OCI-LY7 (cell line): ENCODE data around the gene FBN3. TPM values are rescaled to one million over a fixed set of nuclear protein-coding genes. Genes with fewer than 3 reads are reported as not detected.

Experiments
- BruUV-seq: library from RNA; stranded (reverse); fragments of 400-500 nt; replicated peaks from 2 replicates; lab custom pipeline; 2021; lab: Mats Ljungman, UMichigan
- CTCF ChIA-PET: fragments of 300-600 bp; sonication (Branson Sonifier 250); formaldehyde crosslinking; loops from one replicate; lab custom pipeline; 2022; ENCODE audit warnings: antibody characterized with exemption; ENCODE audit not compliant: unreplicated experiment; lab: Charles Lee
- POLR2A ChIA-PET: fragments of 300-600 bp; sonication (Branson Sonifier 250); formaldehyde crosslinking; loops from one replicate; lab custom pipeline; 2022; ENCODE audit warnings: antibody characterized with exemption; lab: Charles Lee
- DNase-seq: peaks from one replicate; pipeline ENCODE4 v3.0.0-alpha.2; 2015; ENCODE audit warnings: low spot score
- H2AFZ ChIP-seq: fragments of 200-600 bp; sonication (generic), shearing (Covaris generic); 2 replicates; pipeline ENCODE4 v1.6.1; 2014; ENCODE audit warnings: mild to moderate bottlenecking, antibody characterized with exemption, low read length, moderate library complexity
- H3K27ac ChIP-seq: fragments of 200-600 bp; sonication (generic); 2 replicates; pipeline ENCODE4 v1.5.1; 2014; ENCODE audit warnings: mixed run types, low read depth, mild to moderate bottlenecking, moderate library complexity, low read length, inconsistent platforms; ENCODE audit not compliant: poor library complexity, severe bottlenecking
- H3K36me3 ChIP-seq: fragments of 200-600 bp; sonication (generic); 2 replicates; pipeline ENCODE4 v1.6.1; 2014; ENCODE audit warnings: mild to moderate bottlenecking, antibody characterized with exemption, low read length, moderate library complexity, mixed read lengths; ENCODE audit not compliant: insufficient read depth
- H3K4me1 ChIP-seq: fragments of 200-600 bp; sonication (generic); 2 replicates; pipeline ENCODE4 v1.5.1; 2014; ENCODE audit warnings: mild to moderate bottlenecking, low read length; ENCODE audit not compliant: insufficient read depth, poor library complexity, severe bottlenecking
- H3K4me2 ChIP-seq: fragments of 200-600 bp; sonication (generic); 2 replicates; pipeline ENCODE4 v1.6.1; 2014; ENCODE audit warnings: mild to moderate bottlenecking, low read length
- H3K4me3 ChIP-seq: fragments of 200-600 bp; sonication (generic); 2 replicates; pipeline ENCODE4 v1.5.1; 2014; ENCODE audit warnings: mild to moderate bottlenecking, low read depth, low read length; ENCODE audit not compliant: poor library complexity, severe bottlenecking
- H3K79me2 ChIP-seq: fragments of 200-600 bp; sonication (generic); 2 replicates; pipeline ENCODE4 v1.6.1; 2016; ENCODE audit warnings: low read depth, mild to moderate bottlenecking, low read length, moderate library complexity, mixed read lengths; ENCODE audit not compliant: insufficient read depth
- H3K9me2 ChIP-seq: fragments of 200-600 bp; sonication (generic); 2 replicates; pipeline ENCODE4 v1.6.1; 2016; ENCODE audit warnings: mild to moderate bottlenecking, low read length, mixed read lengths; ENCODE audit not compliant: insufficient read depth
- H3K9me3 ChIP-seq: fragments of 200-600 bp; sonication (generic); 2 replicates; pipeline ENCODE4 v1.6.1; 2014; ENCODE audit warnings: mild to moderate bottlenecking, mixed run types, low read length, mixed read lengths
- H4K20me1 ChIP-seq: fragments of 200-600 bp; sonication (generic); 2 replicates; pipeline ENCODE4 v1.6.1; 2014; ENCODE audit warnings: mild to moderate bottlenecking, antibody characterized with exemption, low read length, moderate library complexity, mixed read lengths; ENCODE audit not compliant: insufficient read depth
- EZH2phosphoT487 ChIP-seq: fragments of 200-600 bp; sonication (generic); IDR thresholded peaks from 2 replicates; pipeline ENCODE4 v1.6.1; 2018; ENCODE audit warnings: low read depth, borderline replicate concordance, mild to moderate bottlenecking, mixed run types, antibody characterized with exemption, low read length, moderate library complexity, mixed read lengths
- intact Hi-C: fragments of 100-400 bp; cut with micrococcal nuclease; formaldehyde crosslinking; loops from one replicate; pipeline ENCODE4 v1.10.0; 2022; ENCODE audit not compliant: unreplicated experiment
- total RNA-seq, 2 experiments: library from RNA; depleted of rRNA in 1 of 2; stranded (reverse); fragments of >200 nt in 1 of 2; shearing (Covaris generic) in 1 of 2; gene quantifications; 2 replicates each; pipeline ENCODE4 v1.2.3, GENCODE V29; 2014 to 2022
- TF ChIP-seq, protein P1 (sequence below): fragments of 200-600 bp; sonication (generic); conservative IDR thresholded peaks from 2 replicates; pipeline ENCODE4 v1.5.1; 2014; ENCODE audit warnings: mild to moderate bottlenecking, antibody characterized with exemption, low read length, moderate library complexity, mixed read lengths

The FBN3 gene
- total RNA-seq, 2 experiments from 2014 or later, result not detected

DNA sequence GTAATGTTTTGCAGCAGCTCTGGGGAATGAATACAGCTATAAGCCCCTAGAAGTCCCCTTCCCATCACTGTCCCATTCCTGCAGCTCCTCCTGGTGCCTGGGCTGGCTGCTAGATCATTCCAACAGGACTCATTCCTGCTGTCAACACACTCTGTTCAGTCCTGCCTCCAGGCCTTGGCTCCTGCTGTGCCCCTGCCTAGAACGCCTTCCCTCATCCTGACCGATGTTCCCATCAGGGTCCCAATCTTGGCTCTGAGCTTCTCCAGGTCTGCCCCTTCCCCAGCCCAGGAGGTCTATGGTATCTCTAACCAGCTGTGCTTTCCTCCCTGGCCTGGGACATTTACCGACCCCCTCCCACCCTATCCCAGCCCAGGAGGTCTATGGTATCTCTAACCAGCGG lies 48.1 kb downstream of the FBN3 start:
- Histone ChIP-seq H4K20me1 (no peaks in the 10 kb centered on the region), H2AFZ (no peak overlapping the region), H3K4me1 (no peaks in the 10 kb centered on the region), H3K79me2 (no peaks in the 10 kb centered on the region), H3K4me2 (no peak overlapping the region), H3K4me3 (no peak overlapping the region), H3K27ac (no peak overlapping the region), H3K9me3 (peaks cover 5% of the 10 kb centered on the region; the same call in 1 of the 2 replicates), H3K36me3 (no peaks in the 10 kb centered on the region), H3K9me2 (no peaks in the 10 kb centered on the region)
- POLR2A ChIA-PET, result no interaction called here
- CTCF ChIA-PET, result no interaction called here
- DNase-seq, result no peak
- intact Hi-C loops, result no loop called here
- BruUV-seq, result no TSS peak
- no peak for TF ChIP-seq EZH2phosphoT487
- TF ChIP-seq, protein P1, sequence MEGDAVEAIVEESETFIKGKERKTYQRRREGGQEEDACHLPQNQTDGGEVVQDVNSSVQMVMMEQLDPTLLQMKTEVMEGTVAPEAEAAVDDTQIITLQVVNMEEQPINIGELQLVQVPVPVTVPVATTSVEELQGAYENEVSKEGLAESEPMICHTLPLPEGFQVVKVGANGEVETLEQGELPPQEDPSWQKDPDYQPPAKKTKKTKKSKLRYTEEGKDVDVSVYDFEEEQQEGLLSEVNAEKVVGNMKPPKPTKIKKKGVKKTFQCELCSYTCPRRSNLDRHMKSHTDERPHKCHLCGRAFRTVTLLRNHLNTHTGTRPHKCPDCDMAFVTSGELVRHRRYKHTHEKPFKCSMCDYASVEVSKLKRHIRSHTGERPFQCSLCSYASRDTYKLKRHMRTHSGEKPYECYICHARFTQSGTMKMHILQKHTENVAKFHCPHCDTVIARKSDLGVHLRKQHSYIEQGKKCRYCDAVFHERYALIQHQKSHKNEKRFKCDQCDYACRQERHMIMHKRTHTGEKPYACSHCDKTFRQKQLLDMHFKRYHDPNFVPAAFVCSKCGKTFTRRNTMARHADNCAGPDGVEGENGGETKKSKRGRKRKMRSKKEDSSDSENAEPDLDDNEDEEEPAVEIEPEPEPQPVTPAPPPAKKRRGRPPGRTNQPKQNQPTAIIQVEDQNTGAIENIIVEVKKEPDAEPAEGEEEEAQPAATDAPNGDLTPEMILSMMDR, result no peak

DNA sequence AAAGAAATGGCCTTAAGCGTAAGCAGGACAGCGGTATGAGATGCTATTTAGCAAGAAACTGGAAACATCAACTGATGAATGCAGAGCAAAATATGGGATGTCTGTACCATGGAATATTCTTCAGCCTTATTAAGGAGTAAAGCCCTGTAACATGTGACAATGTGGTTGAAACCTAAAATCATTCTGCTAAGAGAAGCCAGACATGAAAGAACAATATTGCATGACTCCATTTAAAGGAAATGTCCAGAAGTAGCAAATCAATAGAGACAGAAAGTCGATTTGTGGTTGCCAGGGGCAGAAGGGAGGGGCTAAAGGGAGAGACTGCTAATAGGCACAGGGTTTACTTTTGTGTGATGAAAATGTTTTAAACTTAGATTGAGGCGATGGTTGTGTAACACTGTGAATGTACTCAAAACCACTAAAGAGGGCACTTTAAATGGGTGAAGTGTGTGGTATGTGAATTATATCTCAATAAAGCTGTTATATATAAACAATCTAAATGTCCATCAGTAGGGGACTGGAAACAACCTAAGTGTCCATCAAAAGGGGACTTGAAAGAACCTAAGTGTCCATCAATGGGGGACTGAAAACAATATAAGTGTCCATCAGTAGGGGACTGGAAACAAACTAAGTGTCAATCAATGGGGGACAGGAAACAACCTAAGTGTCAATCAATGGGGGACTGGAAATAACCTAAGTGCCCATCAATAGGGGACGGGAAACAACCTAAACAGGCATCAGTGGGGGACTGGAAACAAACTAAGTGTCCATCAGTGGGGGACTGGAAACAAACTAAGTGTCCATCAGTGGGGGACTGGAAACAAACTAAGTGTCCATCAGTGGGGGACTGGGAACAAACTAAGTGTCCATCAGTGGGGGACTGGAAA lies 51.5 kb downstream of the FBN3 start:
- no peak for DNase-seq
- Histone ChIP-seq H3K9me3 (peaks cover 17% of the 10 kb centered on the region), H3K36me3 (no peaks in the 10 kb centered on the region), H4K20me1 (no peaks in the 10 kb centered on the region), H2AFZ (no peak overlapping the region), H3K9me2 (no peaks in the 10 kb centered on the region), H3K4me1 (no peaks in the 10 kb centered on the region), H3K79me2 (no peaks in the 10 kb centered on the region), H3K4me2 (no peak overlapping the region), H3K27ac (no peak overlapping the region), H3K4me3 (no peak overlapping the region)
- ChIA-PET CTCF (no interaction called here), POLR2A (no interaction called here)
- BruUV-seq, result no TSS peak
- intact Hi-C loops, result loop anchor here (10.0 kb wide), 1 partner anchor 83 kb away; no protein-coding TSS in a partner anchor
- no peak for TF ChIP-seq EZH2phosphoT487
- TF ChIP-seq, protein P1, result no peak

DNA sequence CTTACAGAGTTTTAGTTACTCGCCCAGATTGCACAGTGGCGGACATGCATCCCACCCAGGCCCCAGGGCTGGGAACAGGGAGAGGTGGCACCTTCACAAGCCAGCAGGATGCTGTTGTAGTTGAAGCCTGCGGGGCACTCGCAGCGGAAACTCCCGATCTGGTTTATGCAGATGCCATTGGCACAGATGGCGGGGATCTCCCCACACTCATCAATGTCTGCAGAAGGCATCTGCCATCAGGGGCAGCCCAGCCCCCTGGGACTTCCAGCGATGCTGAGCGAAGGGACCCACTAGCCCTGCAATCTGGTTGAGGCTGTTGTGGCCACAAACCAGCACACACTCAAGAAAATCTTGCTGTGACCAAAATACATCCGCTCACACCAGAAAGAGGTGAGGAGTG lies 52.2 kb downstream of the FBN3 start:
- H3K4me2 ChIP-seq, result no peak overlapping the region
- no peaks in the 10 kb centered on the region for H3K79me2 ChIP-seq
- no peak overlapping the region for H3K27ac ChIP-seq
- H3K4me3 ChIP-seq, result no peak overlapping the region
- intact Hi-C loops, result loop anchor here (10.0 kb wide), 1 partner anchor 82 kb away; no protein-coding TSS in a partner anchor
- no peak for TF ChIP-seq EZH2phosphoT487
- TF ChIP-seq, protein P1, result no peak
- ChIA-PET POLR2A (no interaction called here), CTCF (no interaction called here)
- DNase-seq, result no peak
- H3K9me2 ChIP-seq, result no peaks in the 10 kb centered on the region
- H3K9me3 ChIP-seq, result peaks cover 17% of the 10 kb centered on the region
- H4K20me1 ChIP-seq, result no peaks in the 10 kb centered on the region
- no peaks in the 10 kb centered on the region for H3K4me1 ChIP-seq
- no peaks in the 10 kb centered on the region for H3K36me3 ChIP-seq
- H2AFZ ChIP-seq, result no peak overlapping the region
- BruUV-seq, result no TSS peak
